ENCODE data around the gene LTBP4.
A peak's percentile ranks its signal among the peaks of the same experiment; 100 is the strongest.

The LTBP4 gene

DNA sequence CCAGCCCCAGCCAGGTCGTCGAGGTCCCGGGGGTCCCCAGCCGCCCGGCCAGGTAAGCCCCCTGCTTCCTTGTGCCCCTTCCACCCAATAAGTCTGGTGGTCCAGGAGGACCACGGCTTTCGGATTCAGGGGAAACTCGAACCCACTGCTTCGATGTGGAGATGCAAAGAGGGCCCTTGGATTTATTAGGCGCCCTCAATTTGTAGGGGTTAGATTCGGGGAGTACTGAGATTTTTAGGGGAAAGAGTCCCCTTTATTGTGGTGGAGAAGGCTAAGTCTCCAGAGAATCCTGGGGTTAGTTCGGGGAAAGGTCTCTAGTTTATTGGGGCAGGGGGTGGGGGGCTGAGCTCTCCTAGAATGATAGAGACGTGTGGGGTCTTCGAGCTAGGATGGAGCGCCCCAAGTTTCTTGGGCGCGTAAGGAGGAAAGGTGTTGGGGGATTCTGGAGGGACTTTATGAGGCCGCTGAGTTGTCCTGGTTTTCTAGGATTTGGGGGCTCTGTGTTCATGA is 3.8 kb upstream of the LTBP4 start:
- DNase-seq, result no peak

- peak; percentile 86 for DNase-seq
Observed at GRCh38 chr19:40598121-40598917, 2.9 kb upstream of the LTBP4 start.

GRCh38 chr19:40598918-40599307 is 2.3 kb upstream of the LTBP4 start:
- DNase-seq, result no peak

DNA sequence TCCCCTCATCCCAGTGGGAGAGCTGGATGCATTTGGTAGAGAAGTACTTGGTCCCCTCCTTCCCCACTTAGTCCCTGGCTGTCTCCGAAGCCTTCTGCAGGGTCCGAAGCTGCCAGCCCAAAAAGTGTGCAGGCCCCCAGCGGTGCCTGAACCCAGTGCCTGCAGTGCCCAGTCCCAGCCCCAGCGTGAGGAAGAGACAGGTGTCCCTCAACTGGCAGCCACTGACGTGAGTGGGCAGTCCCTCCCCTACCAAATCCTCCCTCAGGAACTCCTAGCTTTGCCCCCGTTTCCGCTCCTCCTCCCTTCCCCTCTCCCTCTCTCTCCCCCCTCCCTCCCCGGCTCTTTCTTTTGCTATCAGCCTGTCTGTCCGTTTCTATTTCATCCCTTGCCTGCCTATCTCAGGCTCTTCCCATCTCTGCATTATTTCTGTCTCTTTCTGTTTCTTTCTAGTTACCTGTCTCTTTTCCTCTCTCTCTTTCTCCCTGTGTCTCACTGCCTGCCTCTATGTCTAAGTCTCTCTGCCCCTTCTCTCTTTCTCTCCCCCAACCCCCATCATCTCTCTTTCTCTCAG is 1.8 kb upstream of the LTBP4 start:
- no peak for DNase-seq

DNA sequence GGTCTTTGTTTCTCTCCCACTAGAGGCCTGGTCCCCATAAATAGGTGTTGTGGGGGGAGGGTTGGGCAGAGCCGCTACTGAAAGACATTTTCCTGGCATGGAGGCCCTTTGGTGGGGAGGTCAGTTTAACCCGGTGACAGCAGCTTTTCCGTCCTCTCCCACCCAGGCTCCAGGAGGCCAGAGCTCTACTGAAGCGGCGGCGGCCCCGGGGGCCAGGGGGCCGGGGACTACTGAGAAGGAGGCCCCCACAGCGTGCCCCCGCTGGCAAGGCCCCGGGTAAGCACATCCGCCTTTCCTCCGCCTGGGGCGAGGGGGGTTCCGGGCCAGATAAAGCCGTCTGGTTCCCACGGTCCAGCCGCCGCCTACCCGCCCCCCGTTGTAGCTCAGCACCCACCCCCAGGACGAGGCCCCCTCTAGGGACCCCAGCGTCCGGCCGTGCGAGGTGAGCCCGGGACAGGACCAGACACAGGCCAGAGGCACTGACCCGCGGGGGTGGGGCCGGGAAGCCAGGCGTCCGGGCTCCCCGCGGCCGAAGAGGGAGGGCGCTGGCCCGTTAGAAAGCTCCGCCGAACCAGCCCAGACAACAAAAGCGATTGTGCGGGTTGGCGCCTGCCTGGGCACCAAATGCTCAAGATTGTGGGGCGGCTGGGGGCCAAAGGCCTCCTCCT is 1.1 kb upstream of the LTBP4 start:
- DNase-seq, result no peak

DNA sequence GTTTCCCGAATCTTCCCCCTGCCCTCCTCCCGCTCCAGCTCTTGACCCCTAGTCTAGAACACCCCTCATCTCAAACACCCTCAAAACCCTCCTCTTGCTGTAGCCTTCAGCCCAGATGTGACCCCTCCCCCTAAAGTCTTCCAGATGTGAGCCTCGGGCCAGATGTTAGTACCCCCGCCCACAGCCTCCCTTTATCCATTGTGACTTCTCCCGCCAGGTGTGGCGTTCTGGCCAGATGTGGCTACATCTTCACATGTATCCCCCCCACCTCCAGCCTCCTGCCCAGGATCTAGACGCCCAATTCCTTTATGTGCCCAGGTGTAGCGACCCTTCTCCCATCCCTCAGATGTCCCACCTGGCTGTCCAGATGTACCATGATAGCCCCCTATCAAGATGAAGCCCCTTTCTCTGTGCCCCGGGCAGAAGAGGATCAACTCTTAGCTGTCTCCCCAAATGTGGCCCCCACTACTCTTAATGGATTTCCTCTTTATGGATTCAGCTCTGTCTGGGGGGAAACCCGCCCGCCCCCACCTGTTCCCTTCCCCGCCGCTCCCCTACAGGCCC is 517 bp upstream of the LTBP4 start:
- no peak for DNase-seq

DNA sequence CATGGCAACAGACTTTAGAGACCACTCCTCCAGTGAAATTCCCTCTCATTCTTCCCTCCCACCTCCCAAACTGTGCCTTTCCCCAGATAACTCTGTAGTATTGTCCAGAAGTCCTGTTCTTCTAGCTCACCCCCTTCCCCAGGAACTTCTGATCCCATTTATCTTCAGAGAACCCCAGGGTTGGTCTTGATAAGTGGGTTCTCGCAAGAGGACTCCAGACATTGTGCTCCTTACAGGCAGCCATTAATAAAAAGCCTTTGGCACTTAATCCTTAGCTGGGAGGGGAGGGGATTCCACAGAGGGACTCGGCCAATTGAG is 1.9 kb downstream of the LTBP4 start:
- no peak for DNase-seq

DNA sequence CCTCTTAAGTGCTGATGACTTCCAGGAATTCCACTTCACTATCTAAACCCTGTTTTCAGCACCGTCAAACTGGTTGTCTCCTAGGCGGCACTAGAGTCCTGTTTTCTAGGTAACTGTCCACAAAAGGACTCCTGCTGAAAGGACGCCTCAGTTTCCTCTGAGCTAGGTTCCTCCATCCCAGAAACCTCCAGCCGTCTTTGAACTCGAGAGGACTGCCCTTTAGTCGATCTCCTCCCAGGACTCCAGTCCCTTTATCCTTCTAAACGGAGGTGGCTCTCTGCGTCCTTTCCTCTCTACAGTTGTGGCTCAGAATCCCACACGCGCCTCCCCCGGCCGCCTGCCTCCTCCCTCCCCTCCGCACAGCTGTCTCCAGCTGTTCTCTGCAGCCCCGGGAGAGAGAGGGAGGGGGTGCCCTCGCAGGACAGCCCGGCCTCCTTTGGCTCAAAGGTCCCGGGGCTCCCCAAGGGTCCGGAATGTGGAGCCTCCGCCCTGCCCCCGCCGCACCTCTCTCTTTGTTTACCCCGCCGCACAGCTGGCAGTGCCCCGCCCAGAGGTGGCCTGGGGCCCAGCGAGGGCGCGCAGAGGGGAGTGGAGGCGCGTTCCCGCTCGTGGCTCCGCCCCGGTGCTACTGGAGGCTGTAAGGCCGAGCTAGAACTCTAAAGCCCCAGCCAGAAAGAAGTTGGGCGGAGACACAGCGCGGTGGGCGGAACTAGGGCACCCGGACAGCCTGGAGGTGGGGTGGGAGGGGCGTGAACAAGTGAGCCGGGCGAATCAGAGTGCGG is 2.4 kb downstream of the LTBP4 start:
- DNase-seq, result peak; percentile 96

- DNase-seq, result no peak
Observed at GRCh38 chr19:40604171-40604646, 3.0 kb downstream of the LTBP4 start.

DNA sequence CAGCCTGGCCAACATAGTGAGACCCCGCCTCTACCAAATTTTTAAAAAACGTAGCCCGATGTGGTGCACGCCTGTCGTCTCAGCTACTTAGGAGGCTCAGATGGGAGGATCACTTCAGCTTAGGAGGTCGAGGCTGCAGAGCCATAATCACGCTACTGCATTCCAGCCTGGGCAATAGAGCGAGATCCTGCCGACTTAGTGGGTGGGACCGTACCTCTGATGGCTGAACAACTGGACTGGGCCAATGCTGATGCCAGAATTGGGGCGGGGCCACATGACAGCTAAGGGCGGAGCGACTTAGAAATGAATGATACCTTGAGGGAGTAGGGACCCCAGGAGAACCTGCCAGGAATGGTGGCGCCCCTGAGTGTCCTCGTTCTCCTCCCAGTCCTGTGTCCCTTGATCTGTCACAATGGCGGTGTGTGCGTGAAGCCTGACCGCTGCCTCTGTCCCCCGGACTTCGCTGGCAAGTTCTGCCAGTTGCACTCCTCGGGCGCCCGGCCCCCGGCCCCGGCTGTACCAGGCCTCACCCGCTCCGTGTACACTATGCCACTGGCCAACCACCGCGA is 3.6 kb downstream of the LTBP4 start:
- no peak for DNase-seq

DNA sequence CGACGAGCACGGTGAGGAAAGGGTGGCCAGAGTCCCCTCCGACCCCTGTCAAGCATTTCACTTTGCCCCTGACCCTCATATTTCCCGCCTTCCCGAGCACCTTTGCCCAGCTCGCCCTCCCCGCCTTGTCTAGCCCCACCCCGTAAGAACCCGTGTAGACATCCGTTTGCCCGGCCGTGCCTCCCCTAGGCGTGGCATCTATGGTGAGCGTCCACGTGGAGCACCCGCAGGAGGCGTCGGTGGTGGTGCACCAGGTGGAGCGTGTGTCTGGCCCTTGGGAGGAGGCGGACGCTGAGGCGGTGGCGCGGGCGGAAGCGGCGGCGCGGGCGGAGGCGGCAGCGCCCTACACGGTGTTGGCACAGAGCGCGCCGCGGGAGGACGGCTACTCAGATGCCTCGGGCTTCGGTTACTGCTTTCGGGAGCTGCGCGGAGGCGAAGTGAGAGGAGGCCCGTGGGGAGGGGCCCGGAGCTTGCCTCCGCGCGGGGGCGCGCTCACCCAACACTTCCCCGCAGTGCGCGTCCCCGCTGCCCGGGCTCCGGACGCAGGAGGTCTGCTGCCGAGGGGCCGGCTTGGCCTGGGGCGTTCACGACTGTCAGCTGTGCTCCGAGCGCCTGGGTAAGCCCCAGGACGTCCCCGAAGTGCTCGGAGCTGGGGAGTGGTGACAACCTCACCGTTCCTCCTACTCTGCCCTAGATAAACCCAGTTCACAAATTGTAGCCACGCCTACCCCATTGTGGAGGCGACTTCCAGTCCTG is 4.2 kb downstream of the LTBP4 start:
- peak; percentile 76 for DNase-seq

GRCh38 chr19:40607311-40608239 is 6.4 kb downstream of the LTBP4 start:
- no peak for DNase-seq

DNA sequence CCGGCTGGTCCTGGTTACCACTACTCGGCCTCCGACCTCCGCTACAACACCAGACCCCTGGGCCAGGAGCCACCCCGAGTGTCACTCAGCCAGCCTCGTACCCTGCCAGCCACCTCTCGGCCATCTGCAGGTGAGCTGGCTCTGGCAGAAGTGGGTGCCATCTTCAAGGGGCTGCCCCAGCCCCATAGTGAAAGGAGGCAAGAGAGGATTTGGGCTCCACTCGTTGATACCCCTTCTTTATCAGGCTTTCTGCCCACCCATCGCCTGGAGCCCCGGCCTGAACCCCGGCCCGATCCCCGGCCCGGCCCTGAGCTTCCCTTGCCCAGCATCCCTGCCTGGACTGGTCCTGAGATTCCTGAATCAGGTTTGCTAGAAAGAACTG is 7.1 kb downstream of the LTBP4 start:
- DNase-seq, result no peak

DNA sequence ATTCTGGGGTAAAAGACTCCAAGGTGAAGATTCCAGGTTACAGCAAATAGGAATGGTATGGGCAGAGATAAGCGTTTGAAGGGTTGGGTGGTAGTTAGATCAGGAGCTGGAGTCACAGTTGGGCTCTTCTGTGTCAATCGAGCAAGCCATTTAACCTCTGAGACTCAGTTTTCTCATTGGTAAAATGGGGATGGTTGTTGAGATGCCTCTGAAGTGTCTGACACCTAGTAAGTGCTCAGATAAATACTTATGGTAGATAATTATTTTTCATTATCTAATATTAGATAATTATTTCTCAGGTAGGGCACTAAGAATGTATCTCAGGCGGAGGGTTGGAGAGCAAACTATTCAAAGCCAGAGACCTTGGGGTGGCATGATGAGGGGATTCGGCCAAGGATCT is 7.8 kb downstream of the LTBP4 start:
- no peak for DNase-seq

GRCh38 chr19:40609561-40610395 is 8.6 kb downstream of the LTBP4 start:
- DNase-seq, result peak; percentile 93

- peak; percentile 57 for DNase-seq
Observed at GRCh38 chr19:40610396-40611064, 9.4 kb downstream of the LTBP4 start.

DNA sequence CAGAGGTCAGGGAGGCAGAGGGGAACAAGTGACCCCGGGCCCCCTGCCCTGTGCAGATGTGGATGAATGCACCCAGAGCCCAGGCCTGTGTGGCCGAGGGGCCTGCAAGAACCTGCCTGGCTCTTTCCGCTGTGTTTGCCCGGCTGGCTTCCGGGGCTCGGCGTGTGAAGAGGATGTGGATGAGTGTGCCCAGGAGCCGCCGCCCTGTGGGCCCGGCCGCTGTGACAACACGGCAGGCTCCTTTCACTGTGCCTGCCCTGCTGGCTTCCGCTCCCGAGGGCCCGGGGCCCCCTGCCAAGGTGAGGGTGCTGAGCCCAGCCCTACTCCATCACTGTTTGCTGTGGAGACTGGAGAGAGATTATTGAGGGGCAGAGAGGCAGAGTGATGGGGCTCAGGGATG is 9.9 kb downstream of the LTBP4 start:
- DNase-seq, result no peak

GRCh38 chr19:40611900-40612698 is 10.9 kb downstream of the LTBP4 start:
- no peak for DNase-seq
